DOHH2 (cell line): Measurements from ENCODE around the gene RNF224.

Experiments
- H3F3A ChIP-seq: fragments of 200-600 bp; sonication (generic), shearing (Covaris generic); 2 replicates; pipeline ENCODE4 v1.6.0; 2016; ENCODE audit warnings: antibody characterized with exemption, mild to moderate bottlenecking; ENCODE audit not compliant: control insufficient read depth, insufficient read depth
- H3K27ac ChIP-seq: fragments of 200-600 bp; sonication (generic); 2 replicates; pipeline ENCODE4 v1.5.1; 2014; ENCODE audit warnings: low read depth, mild to moderate bottlenecking, low read length, moderate library complexity
- H3K27me3 ChIP-seq: fragments of 200-600 bp; sonication (generic); 2 replicates; pipeline ENCODE4 v1.6.1; 2014; ENCODE audit warnings: mild to moderate bottlenecking, low read length, mixed read lengths; ENCODE audit not compliant: control insufficient read depth
- H3K36me3 ChIP-seq: fragments of 200-600 bp; sonication (generic); 2 replicates; pipeline ENCODE4 v1.6.1; 2014; ENCODE audit warnings: mild to moderate bottlenecking, low read length, moderate library complexity, mixed read lengths; ENCODE audit not compliant: control insufficient read depth
- H3K4me1 ChIP-seq: fragments of 200-600 bp; sonication (generic); 2 replicates; pipeline ENCODE4 v1.6.1; 2014; ENCODE audit warnings: mild to moderate bottlenecking, low read length, mixed read lengths; ENCODE audit not compliant: control insufficient read depth
- H3K4me2 ChIP-seq: fragments of 200-600 bp; sonication (generic); 2 replicates; pipeline ENCODE4 v1.6.0; 2014; ENCODE audit warnings: mild to moderate bottlenecking, low read length, moderate library complexity
- H3K4me3 ChIP-seq: fragments of 200-600 bp; sonication (generic); 2 replicates; pipeline ENCODE4 v1.5.1; 2014; ENCODE audit warnings: mild to moderate bottlenecking, low read length, mixed read lengths
- H3K79me2 ChIP-seq: fragments of 200-600 bp; sonication (generic); 2 replicates; pipeline ENCODE4 v1.6.1; 2014; ENCODE audit warnings: mild to moderate bottlenecking, low read length, mixed read lengths; ENCODE audit not compliant: control insufficient read depth
- H3K9me2 ChIP-seq: fragments of 200-600 bp; sonication (generic); replicated peaks from 2 replicates; pipeline ENCODE4 v1.6.1; 2014; ENCODE audit warnings: mild to moderate bottlenecking, low read length, mixed read lengths; ENCODE audit not compliant: control insufficient read depth
- H3K9me3 ChIP-seq: fragments of 200-600 bp; sonication (generic); 2 replicates; pipeline ENCODE4 v1.6.1; 2014; ENCODE audit warnings: antibody characterized with exemption, low read length, mixed read lengths; ENCODE audit not compliant: control insufficient read depth, insufficient read depth
- H4K20me1 ChIP-seq: fragments of 200-600 bp; sonication (generic); 2 replicates; pipeline ENCODE4 v1.6.0; 2014; ENCODE audit warnings: low read depth, mild to moderate bottlenecking, antibody characterized with exemption, low read length, moderate library complexity; ENCODE audit not compliant: control insufficient read depth, insufficient read depth
- CTCF ChIP-seq: fragments of 200-600 bp; sonication (generic); IDR thresholded peaks from one replicate; pipeline ENCODE4 v1.5.1; 2014; ENCODE audit warnings: antibody characterized with exemption, mild to moderate bottlenecking, low read depth, low read length; ENCODE audit not compliant: poor library complexity, severe bottlenecking
- EZH2phosphoT487 ChIP-seq: fragments of 200-600 bp; sonication (generic); IDR thresholded peaks from 2 replicates; pipeline ENCODE4 v1.6.1; 2017; ENCODE audit warnings: borderline replicate concordance, mild to moderate bottlenecking, antibody characterized with exemption, low read length, moderate library complexity, mixed read lengths

RNF224 gene

GRCh38 chr9:137202966-137203365 is 24.3 kb upstream of the RNF224 start:
- peak overlapping the region; percentile 32 for H3K4me3 ChIP-seq
- peaks cover 6% of the 10 kb centered on the region for H3F3A ChIP-seq
- H4K20me1 ChIP-seq: peaks cover 5% of the 10 kb centered on the region; the same call in 1 of the 2 replicates
- H3K9me2 ChIP-seq: no peaks in the 10 kb centered on the region
- H3K4me2 ChIP-seq: peak overlapping the region; percentile 92
- H3K4me1 ChIP-seq: peaks cover 68% of the 10 kb centered on the region
- peaks cover 87% of the 10 kb centered on the region for H3K79me2 ChIP-seq
- no peak overlapping the region for H3K27ac ChIP-seq
- no peaks in the 10 kb centered on the region for H3K9me3 ChIP-seq
- H3K36me3 ChIP-seq: peaks cover 29% of the 10 kb centered on the region
- TF ChIP-seq EZH2phosphoT487: no peak
- TF ChIP-seq CTCF: no peak
- no peaks in the 10 kb centered on the region for H3K27me3 ChIP-seq

- peaks cover 52% of the 10 kb centered on the region for H3K4me1 ChIP-seq
- peaks cover 76% of the 10 kb centered on the region for H3K79me2 ChIP-seq
- H3K36me3 ChIP-seq: peaks cover 36% of the 10 kb centered on the region
Observed at GRCh38 chr9:137204731-137205125, 22.6 kb upstream of the RNF224 start.

GRCh38 chr9:137205126-137206069 is 21.9 kb upstream of the RNF224 start, which contains the start of the genes NDOR1 and TMEM203:
TSS of gene NDOR1 (plus strand) at chr9:137205700. CDS start at chr9:137205778, 78 bp downstream.
TSS of gene TMEM203 (minus strand) at chr9:137205648. CDS start at chr9:137205414, 234 bp downstream.
- no peaks in the 10 kb centered on the region for H3K27me3 ChIP-seq
- H3K36me3 ChIP-seq: peaks cover 36% of the 10 kb centered on the region
- H4K20me1 ChIP-seq: peaks cover 5% of the 10 kb centered on the region; the same call in 1 of the 2 replicates
- peak within 1 kb of the TSS; percentile 92 for H3K4me2 ChIP-seq
- no peaks in the 10 kb centered on the region for H3K9me3 ChIP-seq
- peak within 1 kb of the TSS; percentile 45 for H3K27ac ChIP-seq
- H3K4me1 ChIP-seq: peaks cover 52% of the 10 kb centered on the region
- H3K9me2 ChIP-seq: no peaks in the 10 kb centered on the region
- H3K79me2 ChIP-seq: peaks cover 76% of the 10 kb centered on the region
- TF ChIP-seq CTCF (no peak), EZH2phosphoT487 (no peak)
- H3K4me3 ChIP-seq: peak within 1 kb of the TSS; percentile 99
- H3F3A ChIP-seq: peaks cover 6% of the 10 kb centered on the region

More at GRCh38 chr9:137204731-137205125, 22.6 kb upstream of the RNF224 start:
- Histone ChIP-seq H4K20me1 (peaks cover 5% of the 10 kb centered on the region; the same call in 1 of the 2 replicates), H3K27ac (no peak overlapping the region), H3K9me3 (no peaks in the 10 kb centered on the region), H3K27me3 (no peaks in the 10 kb centered on the region), H3F3A (peaks cover 6% of the 10 kb centered on the region), H3K4me3 (peak overlapping the region; percentile 99), H3K9me2 (no peaks in the 10 kb centered on the region), H3K4me2 (peak overlapping the region; percentile 92)
- no peak for TF ChIP-seq EZH2phosphoT487
- no peak for TF ChIP-seq CTCF
